Amniotic stem cell (primary cell): ENCODE measurements around the gene VPS8.
"Not testable (repeated sequence)": the region's sequence is repeated elsewhere in the genome, so short reads cannot be mapped to it uniquely, and the experiment has no call there.

ENCODE experiments used
- DNase-seq: peaks from one replicate; lab custom pipeline; 2025; lab: John Stamatoyannopoulos, UW

VPS8 gene

GRCh38 chr3:184924547-184924946 is 112.6 kb downstream of the VPS8 start:
- DNase-seq, result no peak

GRCh38 chr3:184927796-184928315 is 115.9 kb downstream of the VPS8 start:
- no peak for DNase-seq

- no peak for DNase-seq
Measured at GRCh38 chr3:184932777-184933176, 120.8 kb downstream of the VPS8 start.

- no peak for DNase-seq
Measured at GRCh38 chr3:184937611-184938010, 125.6 kb downstream of the VPS8 start.

GRCh38 chr3:184941408-184941807 is 129.4 kb downstream of the VPS8 start:
- no peak for DNase-seq

GRCh38 chr3:184942735-184943134 is 130.8 kb downstream of the VPS8 start:
- no peak for DNase-seq

- no peak for DNase-seq
Measured at GRCh38 chr3:184944241-184944640, 132.3 kb downstream of the VPS8 start.

- no peak for DNase-seq
Measured at GRCh38 chr3:184945886-184946625, 134.1 kb downstream of the VPS8 start.

GRCh38 chr3:184946917-184947316 is 135.0 kb downstream of the VPS8 start:
- no peak for DNase-seq

- no peak for DNase-seq
Measured at GRCh38 chr3:184949251-184949965, 137.4 kb downstream of the VPS8 start.

- DNase-seq, result not testable (repeated sequence)
Measured at GRCh38 chr3:184950816-184951215, 138.8 kb downstream of the VPS8 start.

GRCh38 chr3:184952671-184953070 is 140.7 kb downstream of the VPS8 start:
- no peak for DNase-seq

GRCh38 chr3:184953401-184953800 is 141.4 kb downstream of the VPS8 start:
- no peak for DNase-seq

- no peak for DNase-seq
Measured at GRCh38 chr3:184954251-184954650, 142.3 kb downstream of the VPS8 start.

- DNase-seq, result not testable (repeated sequence)
Measured at GRCh38 chr3:184954851-184955250, 142.9 kb downstream of the VPS8 start.

GRCh38 chr3:184965639-184966430 is 153.9 kb downstream of the VPS8 start:
- no peak for DNase-seq

GRCh38 chr3:184968115-184968514 is 156.1 kb downstream of the VPS8 start:
- DNase-seq, result no peak

GRCh38 chr3:184970186-184970585 is 158.2 kb downstream of the VPS8 start:
- DNase-seq, result no peak

GRCh38 chr3:184977796-184978195 is 165.8 kb downstream of the VPS8 start:
- no peak for DNase-seq

- DNase-seq, result no peak
Measured at GRCh38 chr3:184981071-184981470, 169.1 kb downstream of the VPS8 start.

GRCh38 chr3:184982076-184982475 is 170.1 kb downstream of the VPS8 start:
- no peak for DNase-seq

- no peak for DNase-seq
Measured at GRCh38 chr3:184985586-184985985, 173.6 kb downstream of the VPS8 start.
